ENCODE data around the gene BOK. TPM values are rescaled to one million over a fixed set of nuclear protein-coding genes. Genes with fewer than 3 reads are reported as not detected.

BOK gene
- 17.2 and 31.4 TPM in 2 replicates for total RNA-seq

GRCh38 chr2:241558532-241559322 is at the start of gene BOK:
BOK (plus strand) TSS chr2:241558745; CDS start chr2:241559484, 739 bp downstream.

Other genes with a start within 250 kb of the BOK start
- gene HDLBP, start 243.1 kb upstream of the BOK start, total RNA-seq, result 1,094 and 1,709 TPM in 2 replicates
- gene SEPTIN2, start 242.8 kb upstream of the BOK start, total RNA-seq, result 435 and 523 TPM in 2 replicates
- 39.0 and 46.6 TPM in 2 replicates for gene FARP2, start 202.5 kb upstream of the BOK start, total RNA-seq
- gene STK25, start 50.2 kb upstream of the BOK start, total RNA-seq, result 202 and 284 TPM in 2 replicates
- gene THAP4, start 78.4 kb downstream of the BOK start, total RNA-seq, result 34.6 and 54.3 TPM in 2 replicates
- gene ATG4B, start 78.9 kb downstream of the BOK start, total RNA-seq, result 67.6 and 70.0 TPM in 2 replicates
- 22.0 and 70.8 TPM in 2 replicates for gene DTYMK, start 128.1 kb downstream of the BOK start, total RNA-seq
- 20.1 and 31.8 TPM in 2 replicates for gene ING5, start 143.3 kb downstream of the BOK start, total RNA-seq
- 21.1 and 31.8 TPM in 2 replicates for gene D2HGDH, start 175.9 kb downstream of the BOK start, total RNA-seq
- 0.15 TPM in 1 of 2 replicates, not detected in the other for gene GAL3ST2, start 218.1 kb downstream of the BOK start, total RNA-seq

Data from smooth muscle cell of trachea (primary cell).